SK-N-MC (cell line): ENCODE data around the gene NOVA2.

Experiments used
- EZH2 ChIP-seq: fragments of 200-600 bp; sonication (generic); IDR thresholded peaks from one replicate; pipeline ENCODE4 v1.6.1; 2017; ENCODE audit warnings: antibody characterized with exemption
- POLR2AphosphoS5 ChIP-seq: IDR thresholded peaks from 2 replicates; pipeline ENCODE4 v1.6.1; 2012; ENCODE audit warnings: mild to moderate bottlenecking, low read depth, low read length, borderline replicate concordance

DNA sequence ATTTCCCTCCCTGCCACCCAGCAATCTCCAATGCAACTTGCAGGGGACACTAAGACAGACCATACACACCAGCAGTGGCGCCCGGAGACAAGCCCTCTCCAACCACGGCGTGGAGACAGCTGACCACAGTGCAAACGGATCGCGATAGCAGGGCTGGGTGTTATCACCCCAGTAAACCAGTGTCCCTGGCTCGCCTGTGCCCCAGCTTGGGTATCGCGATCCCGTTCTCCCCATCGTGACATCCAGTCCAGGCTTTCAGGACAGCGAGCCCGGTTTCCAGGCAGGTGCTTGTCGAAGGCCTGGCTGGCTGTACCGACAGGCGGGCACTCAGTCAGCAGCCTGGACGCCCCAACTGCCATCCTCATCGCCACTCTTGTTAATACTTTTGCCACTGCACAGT is 38.4 kb downstream of the NOVA2 start:
- TF ChIP-seq POLR2AphosphoS5 (no peak), EZH2 (no peak)
